Neuronal stem cell (in vitro differentiated cells): Measurements from ENCODE around the gene DNMT3B.
A peak's percentile ranks its signal among the peaks of the same experiment; 100 is the strongest.

Experiments used
- DNase-seq: peaks from one replicate; pipeline ENCODE4 v3.0.0-alpha.2; 2013; ENCODE audit warnings: low spot score
- H2AFZ ChIP-seq: one replicate; pipeline ENCODE4 v1.6.1; 2013; ENCODE audit warnings: mild to moderate bottlenecking, low read length, inconsistent platforms
- H2AK5ac ChIP-seq: 2 replicates; pipeline ENCODE4 v1.6.1; 2013; ENCODE audit warnings: low read depth, mild to moderate bottlenecking, inconsistent platforms, low read length, moderate library complexity, mixed read lengths
- H2BK120ac ChIP-seq: 2 replicates; pipeline ENCODE4 v1.6.1; 2013; ENCODE audit warnings: low read depth, mild to moderate bottlenecking, inconsistent platforms, low read length, moderate library complexity, mixed read lengths
- H2BK12ac ChIP-seq: one replicate; pipeline ENCODE4 v1.6.1; 2013; ENCODE audit warnings: low read length, inconsistent platforms
- H2BK15ac ChIP-seq: 2 replicates; pipeline ENCODE4 v1.6.1; 2013; ENCODE audit warnings: mild to moderate bottlenecking, low read length, inconsistent platforms, mixed read lengths
- H2BK5ac ChIP-seq: one replicate; pipeline ENCODE4 v1.6.1; 2013; ENCODE audit warnings: inconsistent platforms, mild to moderate bottlenecking, low read length, moderate library complexity
- H3K14ac ChIP-seq: one replicate; pipeline ENCODE4 v1.6.1; 2013; ENCODE audit warnings: low read length, inconsistent platforms
- H3K18ac ChIP-seq: 2 replicates; pipeline ENCODE4 v1.6.1; 2013; ENCODE audit warnings: low read length, inconsistent platforms
- H3K23ac ChIP-seq: 2 replicates; pipeline ENCODE4 v1.6.1; 2013; ENCODE audit warnings: low read depth, mild to moderate bottlenecking, mixed read lengths, low read length, inconsistent platforms; ENCODE audit not compliant: poor library complexity
- H3K27ac ChIP-seq: replicated peaks from 3 replicates; pipeline ENCODE4 v1.5.1; 2013; ENCODE audit warnings: low read length, inconsistent platforms
- H3K27me3 ChIP-seq, 3 experiments: 2 replicates each; pipeline ENCODE4 v1.6.1; 2013; ENCODE audit warnings: low read length in 3 of 3, mild to moderate bottlenecking in 2 of 3, inconsistent platforms in 1 of 3, low read depth in 1 of 3, mixed read lengths in 1 of 3, moderate library complexity in 1 of 3; ENCODE audit not compliant: control insufficient read depth in 3 of 3, insufficient read depth in 3 of 3
- H3K36me3 ChIP-seq, 2 donors: replicated peaks in 1 of 2; 2 replicates each; pipeline ENCODE4 v1.6.1; 2013; ENCODE audit warnings: low read length in 2 of 2; ENCODE audit not compliant: control insufficient read depth in 2 of 2, insufficient read depth in 2 of 2
- H3K4ac ChIP-seq: 2 replicates; pipeline ENCODE4 v1.6.1; 2013; ENCODE audit warnings: inconsistent platforms, mild to moderate bottlenecking, low read length, moderate library complexity
- H3K4me1 ChIP-seq, 2 donors: 1 replicate in 1 of 2; 2 replicates in 1 of 2; pipeline ENCODE4 v1.6.1; 2013; ENCODE audit warnings: low read length in 2 of 2, low read depth in 1 of 2; ENCODE audit not compliant: control insufficient read depth in 2 of 2, insufficient read depth in 1 of 2
- H3K4me2 ChIP-seq: one replicate; pipeline ENCODE4 v1.6.1; 2013; ENCODE audit warnings: mild to moderate bottlenecking, low read length, inconsistent platforms; ENCODE audit not compliant: insufficient read depth, poor library complexity, severe bottlenecking
- H3K4me3 ChIP-seq, 2 donors: 2 replicates each; pipeline ENCODE4 v1.5.1; 2013; ENCODE audit warnings: low read length in 2 of 2, mild to moderate bottlenecking in 2 of 2, inconsistent platforms in 1 of 2, moderate library complexity in 1 of 2
- H3K79me1 ChIP-seq: one replicate; pipeline ENCODE4 v1.6.1; 2013; ENCODE audit warnings: low read depth, mild to moderate bottlenecking, inconsistent platforms, low read length, moderate library complexity
- H3K9ac ChIP-seq: one replicate; pipeline ENCODE4 v1.6.1; 2013; ENCODE audit warnings: mild to moderate bottlenecking, low read depth, low read length, inconsistent platforms; ENCODE audit not compliant: poor library complexity
- H3K9me3 ChIP-seq, 2 donors: replicated peaks in 1 of 2; 2 replicates each; pipeline versions ENCODE3 to v1.6.1; 2013; ENCODE audit warnings: low read length in 2 of 2, mild to moderate bottlenecking in 2 of 2, inconsistent platforms in 1 of 2, low read depth in 1 of 2, mixed read lengths in 1 of 2, moderate library complexity in 1 of 2; ENCODE audit not compliant: control insufficient read depth in 2 of 2, insufficient read depth in 1 of 2
- H4K8ac ChIP-seq: one replicate; pipeline ENCODE4 v1.6.1; 2013; ENCODE audit warnings: low read depth, mild to moderate bottlenecking, inconsistent platforms, low read length, moderate library complexity
- H4K91ac ChIP-seq: one replicate; pipeline ENCODE4 v1.6.1; 2013; ENCODE audit warnings: low read length, low read depth, mild to moderate bottlenecking, inconsistent platforms; ENCODE audit not compliant: poor library complexity
- WGBS, 2 donors: extraction: QIAGEN DNeasy Blood & Tissue Kit; methylation state at CpG; one replicate each; pipeline ENCODE4 v1.1.7; 2013; ENCODE audit warnings: missing lambda C conversion rate in 2 of 2, mixed read lengths in 1 of 2; ENCODE audit not compliant: insufficient read length in 2 of 2, insufficient replicate concordance in 1 of 2; ENCODE audit errors: extremely low coverage in 2 of 2; 5-methylcytosine and 5-hydroxymethylcytosine counted together

DNMT3B gene

GRCh38 chr20:32798046-32798981 is 36.1 kb downstream of the DNMT3B start:
- H4K8ac ChIP-seq, result no peak overlapping the region
- H3K23ac ChIP-seq, result peak overlapping the region; percentile 38
- H3K9ac ChIP-seq, result no peak overlapping the region
- no peak overlapping the region for H3K4ac ChIP-seq
- no peak overlapping the region for H3K4me2 ChIP-seq
- H2BK15ac ChIP-seq, result no peak overlapping the region
- no peaks in the 10 kb centered on the region for H3K9me3 ChIP-seq
- WGBS, 2 donors, result no CpG with 5 or more reads among the region's 23 CpGs
- no peak overlapping the region for H2BK5ac ChIP-seq
- H3K14ac ChIP-seq, result no peak overlapping the region
- H3K27ac ChIP-seq, result no peak overlapping the region
- no peak for DNase-seq
- H2BK12ac ChIP-seq, result no peak overlapping the region
- no peak overlapping the region for H2BK120ac ChIP-seq
- no peak overlapping the region for H2AK5ac ChIP-seq
- peaks cover 69 to 100% of the 10 kb centered on the region in 2 donors for H3K36me3 ChIP-seq
- H2AFZ ChIP-seq, result no peak overlapping the region
- H3K79me1 ChIP-seq, result peaks cover 2% of the 10 kb centered on the region
- no peak overlapping the region for H4K91ac ChIP-seq
- no peak overlapping the region for H3K18ac ChIP-seq
- no peak overlapping the region for H3K4me3 ChIP-seq
- H3K4me1 ChIP-seq, result no peaks in the 10 kb centered on the region
- no peaks in the 10 kb centered on the region for H3K27me3 ChIP-seq

- H3K4me1 ChIP-seq, result peaks cover 6 to 11% of the 10 kb centered on the region in 2 donors
- DNase-seq, result no peak
- H2AFZ ChIP-seq, result no peak overlapping the region
- H3K27me3 ChIP-seq, result no peaks in the 10 kb centered on the region
- H2BK5ac ChIP-seq, result no peak overlapping the region
- no peak overlapping the region for H3K9ac ChIP-seq
- peaks cover 59 to 100% of the 10 kb centered on the region in 2 donors for H3K36me3 ChIP-seq
- H3K4me2 ChIP-seq, result no peak overlapping the region
- no peak overlapping the region for H4K91ac ChIP-seq
- no peak overlapping the region for H3K23ac ChIP-seq
- WGBS, 2 donors, result no CpG with 5 or more reads among the region's 2 CpGs
- no peak overlapping the region for H3K4me3 ChIP-seq
- no peaks in the 10 kb centered on the region for H3K9me3 ChIP-seq
- H3K18ac ChIP-seq, result no peak overlapping the region
- no peak overlapping the region for H2AK5ac ChIP-seq
- no peak overlapping the region for H3K14ac ChIP-seq
- no peak overlapping the region for H2BK12ac ChIP-seq
- H2BK120ac ChIP-seq, result no peak overlapping the region
- H3K27ac ChIP-seq, result no peak overlapping the region
- no peak overlapping the region for H2BK15ac ChIP-seq
- H4K8ac ChIP-seq, result no peak overlapping the region
- no peak overlapping the region for H3K4ac ChIP-seq
- H3K79me1 ChIP-seq, result peaks cover 3% of the 10 kb centered on the region
Observed at GRCh38 chr20:32803092-32803491, 40.9 kb downstream of the DNMT3B start.

- H3K4me1 ChIP-seq, result peaks cover 6 to 14% of the 10 kb centered on the region in 2 donors
- H3K9ac ChIP-seq, result no peak overlapping the region
- DNase-seq, result no peak
- H3K79me1 ChIP-seq, result peaks cover 2% of the 10 kb centered on the region
- H3K36me3 ChIP-seq, result peaks cover 55 to 100% of the 10 kb centered on the region in 2 donors
- H3K23ac ChIP-seq, result no peak overlapping the region
- H4K91ac ChIP-seq, result no peak overlapping the region
- no peak overlapping the region for H3K4ac ChIP-seq
- no peaks in the 10 kb centered on the region for H3K27me3 ChIP-seq
- H2BK15ac ChIP-seq, result no peak overlapping the region
- H3K4me2 ChIP-seq, result no peak overlapping the region
- H3K18ac ChIP-seq, result no peak overlapping the region
- no peak overlapping the region for H2AK5ac ChIP-seq
- no peak overlapping the region for H2AFZ ChIP-seq
- H4K8ac ChIP-seq, result no peak overlapping the region
- H2BK12ac ChIP-seq, result no peak overlapping the region
- no peak overlapping the region for H2BK5ac ChIP-seq
- no peaks in the 10 kb centered on the region for H3K9me3 ChIP-seq
- no peak overlapping the region for H3K4me3 ChIP-seq
- no CpG with 5 or more reads among the region's 8 CpGs for WGBS, 2 donors
- no peak overlapping the region for H2BK120ac ChIP-seq
- H3K27ac ChIP-seq, result no peak overlapping the region
- H3K14ac ChIP-seq, result no peak overlapping the region
Observed at GRCh38 chr20:32804022-32804715, 42.0 kb downstream of the DNMT3B start.

GRCh38 chr20:32804817-32805216 is 42.6 kb downstream of the DNMT3B start:
- no peak for DNase-seq

More at GRCh38 chr20:32804817-32805216, 42.6 kb downstream of the DNMT3B start:
- Histone ChIP-seq H3K36me3 (peaks cover 55 to 100% of the 10 kb centered on the region in 2 donors), H3K27me3 (no peaks in the 10 kb centered on the region), H2BK5ac (no peak overlapping the region), H2BK15ac (no peak overlapping the region), H3K9me3 (no peaks in the 10 kb centered on the region), H2AFZ (no peak overlapping the region), H3K23ac (no peak overlapping the region), H4K8ac (no peak overlapping the region), H2BK12ac (no peak overlapping the region), H3K27ac (no peak overlapping the region), H3K4me1 (peaks cover 6 to 14% of the 10 kb centered on the region in 2 donors), H2AK5ac (no peak overlapping the region), H3K14ac (no peak overlapping the region), H3K79me1 (peaks cover 2% of the 10 kb centered on the region), H3K4me3 (no peak overlapping the region), H4K91ac (no peak overlapping the region), H3K18ac (no peak overlapping the region), H3K4me2 (no peak overlapping the region), H3K9ac (no peak overlapping the region), H2BK120ac (no peak overlapping the region), H3K4ac (no peak overlapping the region)
- WGBS, 2 donors, result no CpG with 5 or more reads among the region's 3 CpGs
